SK-N-SH treated with all-trans-retinoic acid at 6 μM for 48 hours (cell line): ENCODE data around the gene EEF1AKMT3.

Source experiments
- ATAC-seq: fragments of 200-7000 bp; cut with Tn5 transposase; 3 replicates; pipeline ENCODE4 v1.9.1; 2020; ENCODE audit warnings: mild to moderate bottlenecking, moderate library complexity
- ARNTL ChIP-seq: fragments of 450-650 bp; formaldehyde crosslinking; IDR thresholded peaks from 2 replicates; pipeline ENCODE4 v1.5.0; 2020; ENCODE audit warnings: low read depth, mild to moderate bottlenecking, moderate library complexity, borderline replicate concordance
- BACH2 ChIP-seq: fragments of 250-450 bp; sonication (Bioruptor Pico); IDR thresholded peaks from 2 replicates; pipeline ENCODE4 v1.9.0; 2021; ENCODE audit warnings: mild to moderate bottlenecking, borderline replicate concordance
- CREB5 ChIP-seq: fragments of 250-450 bp; sonication (Bioruptor Pico); IDR thresholded peaks from 2 replicates; pipeline ENCODE4 v1.5.1; 2020; ENCODE audit warnings: low read depth, mild to moderate bottlenecking, moderate library complexity
- CSDC2 ChIP-seq: fragments of 250-450 bp; sonication (Bioruptor Pico); IDR thresholded peaks from 2 replicates; pipeline ENCODE4 v1.5.0; 2020; ENCODE audit warnings: mild to moderate bottlenecking, moderate library complexity
- CSRNP3 ChIP-seq: fragments of 250-450 bp; sonication (Bioruptor Pico); IDR thresholded peaks from 2 replicates; pipeline ENCODE4 v1.5.1; 2021; ENCODE audit warnings: mild to moderate bottlenecking, moderate library complexity
- ESRRG ChIP-seq: fragments of 250-450 bp; sonication (Bioruptor Pico); IDR thresholded peaks from 2 replicates; pipeline ENCODE4 v1.6.1; 2021; ENCODE audit warnings: mild to moderate bottlenecking
- GLIS3 ChIP-seq: fragments of 250-450 bp; sonication (Bioruptor Pico); IDR thresholded peaks from 2 replicates; pipeline ENCODE4 v1.5.0; 2020; ENCODE audit warnings: mild to moderate bottlenecking, moderate library complexity
- ISL1 ChIP-seq: fragments of 250-450 bp; sonication (Bioruptor Pico); IDR thresholded peaks from 2 replicates; pipeline ENCODE4 v2.1.2; 2022; ENCODE audit warnings: mild to moderate bottlenecking, moderate library complexity
- OSR1 ChIP-seq: fragments of 250-450 bp; sonication (Bioruptor Pico); IDR thresholded peaks from 2 replicates; pipeline ENCODE4 v1.8.0; 2022; ENCODE audit warnings: moderate library complexity, mild to moderate bottlenecking, inconsistent platforms
- PATZ1 ChIP-seq: fragments of 250-450 bp; sonication (Bioruptor Pico); IDR thresholded peaks from 2 replicates; pipeline ENCODE4 v1.8.0; 2020; ENCODE audit warnings: mild to moderate bottlenecking, moderate library complexity, borderline replicate concordance
- POU6F1 ChIP-seq: fragments of 250-450 bp; sonication (Bioruptor Pico); IDR thresholded peaks from 2 replicates; pipeline ENCODE4 v1.8.0; 2021; ENCODE audit warnings: low read depth, mild to moderate bottlenecking, moderate library complexity, borderline replicate concordance
- RARB ChIP-seq: fragments of 250-450 bp; sonication (Bioruptor Pico); IDR thresholded peaks from 2 replicates; pipeline ENCODE4 v1.8.0; 2021; ENCODE audit warnings: mild to moderate bottlenecking, moderate library complexity
- SNAI2 ChIP-seq: fragments of 250-450 bp; sonication (Bioruptor Pico); IDR thresholded peaks from 2 replicates; pipeline ENCODE4 v1.5.0; 2020; ENCODE audit warnings: mild to moderate bottlenecking, moderate library complexity
- TCF4 ChIP-seq: fragments of 250-450 bp; sonication (Bioruptor Pico); IDR thresholded peaks from 2 replicates; pipeline ENCODE4 v1.8.0; 2021; ENCODE audit warnings: mild to moderate bottlenecking, moderate library complexity, borderline replicate concordance
- TOX ChIP-seq: fragments of 250-450 bp; sonication (Bioruptor Pico); IDR thresholded peaks from 2 replicates; pipeline ENCODE4 v1.8.0; 2021; ENCODE audit warnings: mild to moderate bottlenecking, moderate library complexity, borderline replicate concordance
- ZC3H10 ChIP-seq: fragments of 250-450 bp; sonication (Bioruptor Pico); IDR thresholded peaks from 2 replicates; pipeline ENCODE4 v1.5.1; 2021; ENCODE audit warnings: mild to moderate bottlenecking, moderate library complexity
- ZFP3 ChIP-seq: fragments of 250-450 bp; sonication (Bioruptor Pico); IDR thresholded peaks from 2 replicates; pipeline ENCODE4 v1.5.0; 2020; ENCODE audit warnings: mild to moderate bottlenecking, moderate library complexity
- ZFP30 ChIP-seq: fragments of 450-650 bp; formaldehyde crosslinking; IDR thresholded peaks from 2 replicates; pipeline ENCODE4 v1.5.0; 2022; ENCODE audit warnings: mild to moderate bottlenecking, moderate library complexity
- ZNF565 ChIP-seq: fragments of 450-650 bp; formaldehyde crosslinking; conservative IDR thresholded peaks from 2 replicates; pipeline ENCODE4 v1.5.0; 2020; ENCODE audit warnings: low read depth, mild to moderate bottlenecking, moderate library complexity
- ZNF70 ChIP-seq: fragments of 450-650 bp; formaldehyde crosslinking; IDR thresholded peaks from 2 replicates; pipeline ENCODE4 v1.5.0; 2020; ENCODE audit warnings: mild to moderate bottlenecking, moderate library complexity
- ZNF8 ChIP-seq: fragments of 450-650 bp; formaldehyde crosslinking; IDR thresholded peaks from 2 replicates; pipeline ENCODE4 v1.5.0; 2020; ENCODE audit warnings: mild to moderate bottlenecking, moderate library complexity

The EEF1AKMT3 gene

GRCh38 chr12:57739387-57739786 lies 33.0 kb upstream of the EEF1AKMT3 start:
- TF ChIP-seq PATZ1 (CRISPR knock-in tag) (no peak), CREB5 (CRISPR knock-in tag) (no peak), OSR1 (CRISPR knock-in tag) (no peak), ZNF8 (no peak), CSRNP3 (CRISPR knock-in tag) (no peak), SNAI2 (CRISPR knock-in tag) (no peak), GLIS3 (no peak)

GRCh38 chr12:57739914-57740538 lies 32.4 kb upstream of the EEF1AKMT3 start:
- TF ChIP-seq ZFP30 (CRISPR knock-in tag) (no peak), ISL1 (CRISPR knock-in tag) (no peak), TCF4 (CRISPR knock-in tag) (no peak), CSRNP3 (CRISPR knock-in tag) (no peak), ZC3H10 (CRISPR knock-in tag) (no peak), BACH2 (CRISPR knock-in tag) (no peak), OSR1 (CRISPR knock-in tag) (no peak), ZNF70 (no peak), CSDC2 (no peak), ZNF8 (no peak), ZFP3 (CRISPR knock-in tag) (no peak), ZNF565 (CRISPR knock-in tag) (no peak), POU6F1 (CRISPR knock-in tag) (no peak), TOX (no peak), RARB (CRISPR knock-in tag) (no peak), ESRRG (CRISPR knock-in tag) (no peak), CREB5 (CRISPR knock-in tag) (no peak), ARNTL (CRISPR knock-in tag) (no peak), GLIS3 (no peak)
- ATAC-seq: no peak

More at GRCh38 chr12:57739387-57739786, 33.0 kb upstream of the EEF1AKMT3 start:
- no peak for ATAC-seq
